WTC11 (cell line): ENCODE measurements around the gene ATP2C1. TPM values are rescaled to one million over a fixed set of nuclear protein-coding genes. Genes with fewer than 3 reads are reported as not detected.

Experiments used
- ATAC-seq: fragments of 200-7000 bp; cut with Tn5 transposase; 2 replicates; pipeline ENCODE4 v1.10.0; 2021; ENCODE audit warnings: mild to moderate bottlenecking, moderate library complexity
- CTCF ChIA-PET: fragments of 300-600 bp; sonication (Branson Sonifier 250); formaldehyde crosslinking; loops from one replicate; lab custom pipeline; 2021; ENCODE audit warnings: antibody characterized with exemption; lab: Charles Lee
- POLR2A ChIA-PET: fragments of 350-600 bp; sonication (Branson Sonifier 250); formaldehyde crosslinking; loops from one replicate; lab custom pipeline; 2021; ENCODE audit warnings: antibody characterized with exemption; lab: Charles Lee
- DNase-seq: peaks from one replicate; pipeline ENCODE4 v3.0.0; 2021; ENCODE audit warnings: low spot score
- H3K27ac Mint-ChIP-seq: 2 replicates; pipeline ENCODE4 v1.8.0; 2021; ENCODE audit warnings: mixed read lengths
- H3K27me3 Mint-ChIP-seq: 2 replicates; pipeline ENCODE4 v1.8.0; 2021; ENCODE audit warnings: low read depth, mild to moderate bottlenecking, moderate library complexity, mixed read lengths
- H3K36me3 Mint-ChIP-seq: 2 replicates; pipeline ENCODE4 v1.8.0; 2021; ENCODE audit warnings: mixed read lengths
- H3K4me1 Mint-ChIP-seq: 2 replicates; pipeline ENCODE4 v1.8.0; 2022; ENCODE audit warnings: mixed read lengths
- H3K4me3 Mint-ChIP-seq: 2 replicates; pipeline ENCODE4 v1.8.0; 2021; ENCODE audit warnings: mild to moderate bottlenecking, moderate library complexity, mixed read lengths
- H3K9me3 Mint-ChIP-seq: 2 replicates; pipeline ENCODE4 v1.8.0; 2021; ENCODE audit warnings: mixed read lengths
- ATF6 ChIP-seq: sonication (generic); formaldehyde crosslinking; IDR thresholded peaks from 2 replicates; pipeline ENCODE4 v1.8.1; 2023; ENCODE audit warnings: mild to moderate bottlenecking, missing genetic modification reagents
- CDX4 ChIP-seq: fragments of 250-450 bp; sonication (Bioruptor Pico); IDR thresholded peaks from 2 replicates; pipeline ENCODE4 v1.9.0; 2021; ENCODE audit warnings: moderate library complexity, mild to moderate bottlenecking, inconsistent platforms, borderline replicate concordance
- CREB1 ChIP-seq: sonication (generic); formaldehyde crosslinking; IDR thresholded peaks from 2 replicates; pipeline ENCODE4 v1.8.0; 2023; ENCODE audit warnings: mild to moderate bottlenecking, missing genetic modification reagents
- E2F1 ChIP-seq: sonication (generic); formaldehyde crosslinking; IDR thresholded peaks from 2 replicates; pipeline ENCODE4 v1.8.0; 2022; ENCODE audit warnings: mild to moderate bottlenecking, missing genetic modification reagents
- ELF4 ChIP-seq: sonication (generic); formaldehyde crosslinking; IDR thresholded peaks from 2 replicates; pipeline ENCODE4 v1.8.1; 2022; ENCODE audit warnings: low read depth, mild to moderate bottlenecking, moderate library complexity, missing genetic modification reagents
- FOXJ3 ChIP-seq: sonication (generic); formaldehyde crosslinking; IDR thresholded peaks from 2 replicates; pipeline ENCODE4 v1.9.0; 2021; ENCODE audit warnings: missing genetic modification reagents, mild to moderate bottlenecking, borderline replicate concordance
- FOXP1 ChIP-seq: sonication (generic); formaldehyde crosslinking; IDR thresholded peaks from 2 replicates; pipeline ENCODE4 v1.8.0; 2022; ENCODE audit warnings: missing genetic modification reagents, mild to moderate bottlenecking, moderate library complexity, borderline replicate concordance
- FOXP4 ChIP-seq: sonication (generic); formaldehyde crosslinking; IDR thresholded peaks from 2 replicates; pipeline ENCODE4 v1.8.0; 2022; ENCODE audit warnings: mild to moderate bottlenecking, missing genetic modification reagents
- HMGXB4 ChIP-seq: sonication (generic); formaldehyde crosslinking; IDR thresholded peaks from 2 replicates; pipeline ENCODE4 v1.8.1; 2023; ENCODE audit warnings: mild to moderate bottlenecking, moderate library complexity, missing genetic modification reagents
- IRF2 ChIP-seq: sonication (generic); formaldehyde crosslinking; IDR thresholded peaks from 2 replicates; pipeline ENCODE4 v1.8.0; 2022; ENCODE audit warnings: low read depth, missing genetic modification reagents, borderline replicate concordance
- NR1H2 ChIP-seq: sonication (generic); formaldehyde crosslinking; IDR thresholded peaks from 2 replicates; pipeline ENCODE4 v1.9.0; 2021; ENCODE audit warnings: mild to moderate bottlenecking, moderate library complexity, missing genetic modification reagents
- NR3C1 ChIP-seq: sonication (generic); formaldehyde crosslinking; conservative IDR thresholded peaks from 2 replicates; pipeline ENCODE4 v1.8.1; 2023; ENCODE audit warnings: low read depth, mild to moderate bottlenecking, missing genetic modification reagents
- OVOL2 ChIP-seq: fragments of 250-450 bp; sonication (Bioruptor Pico); IDR thresholded peaks from 2 replicates; pipeline ENCODE4 v1.9.0; 2021; ENCODE audit warnings: mild to moderate bottlenecking, borderline replicate concordance
- RELA ChIP-seq: sonication (generic); formaldehyde crosslinking; IDR thresholded peaks from 2 replicates; pipeline ENCODE4 v1.8.1; 2022; ENCODE audit warnings: missing genetic modification reagents, mild to moderate bottlenecking, borderline replicate concordance
- RORB ChIP-seq: fragments of 250-450 bp; sonication (Bioruptor Pico); IDR thresholded peaks from 2 replicates; pipeline ENCODE4 v1.9.0; 2021; ENCODE audit warnings: mild to moderate bottlenecking
- SP1 ChIP-seq: sonication (generic); formaldehyde crosslinking; conservative IDR thresholded peaks from 2 replicates; pipeline ENCODE4 v1.8.1; 2022; ENCODE audit warnings: missing genetic modification reagents
- USF1 ChIP-seq: sonication (generic); formaldehyde crosslinking; IDR thresholded peaks from 2 replicates; pipeline ENCODE4 v1.8.0; 2022; ENCODE audit warnings: mild to moderate bottlenecking, missing genetic modification reagents
- USF2 ChIP-seq: sonication (generic); formaldehyde crosslinking; IDR thresholded peaks from 2 replicates; pipeline ENCODE4 v1.8.1; 2023; ENCODE audit warnings: mild to moderate bottlenecking, missing genetic modification reagents, moderate library complexity
- ZBTB43 ChIP-seq: sonication (generic); formaldehyde crosslinking; IDR thresholded peaks from 2 replicates; pipeline ENCODE4 v1.8.1; 2023; ENCODE audit warnings: mild to moderate bottlenecking, missing genetic modification reagents
- ZNF121 ChIP-seq: sonication (generic); formaldehyde crosslinking; IDR thresholded peaks from 2 replicates; pipeline ENCODE4 v1.8.0; 2023; ENCODE audit warnings: missing genetic modification reagents
- ZNF138 ChIP-seq: sonication (generic); formaldehyde crosslinking; conservative IDR thresholded peaks from 2 replicates; pipeline ENCODE4 v1.8.1; 2022; ENCODE audit warnings: mild to moderate bottlenecking, moderate library complexity, missing genetic modification reagents
- ZNF263 ChIP-seq: sonication (generic); formaldehyde crosslinking; IDR thresholded peaks from 2 replicates; pipeline ENCODE4 v1.8.1; 2022; ENCODE audit warnings: low read depth, mild to moderate bottlenecking, moderate library complexity, missing genetic modification reagents
- ZNF423 ChIP-seq: fragments of 250-450 bp; sonication (Bioruptor Pico); IDR thresholded peaks from 2 replicates; pipeline ENCODE4 v2.1.2; 2022; ENCODE audit warnings: mild to moderate bottlenecking, moderate library complexity
- ZNF671 ChIP-seq: fragments of 250-450 bp; sonication (Bioruptor Pico); IDR thresholded peaks from 2 replicates; pipeline ENCODE4 v1.8.0; 2021; ENCODE audit warnings: mild to moderate bottlenecking
- ZSCAN18 ChIP-seq: fragments of 250-450 bp; sonication (Bioruptor Pico); IDR thresholded peaks from 2 replicates; pipeline ENCODE4 v2.1.2; 2022; ENCODE audit warnings: mild to moderate bottlenecking, moderate library complexity
- total RNA-seq: library from RNA; stranded (reverse); gene quantifications from 3 replicates; pipeline ENCODE4 v1.2.3, GENCODE V29; 2021

Gene ATP2C1
- total RNA-seq, 1 experiment from 2014 or later, result 62.5 TPM

- TF ChIP-seq FOXP4 (CRISPR knock-in tag) (no peak), FOXP1 (CRISPR knock-in tag) (peak; percentile 55; the same call in 1 of the 2 replicates), NR1H2 (no peak), ZNF423 (CRISPR knock-in tag) (no peak), USF1 (CRISPR knock-in tag) (no peak), NR3C1 (no peak), ZNF263 (no peak), ATF6 (CRISPR knock-in tag) (no peak), ZNF121 (CRISPR knock-in tag) (no peak), OVOL2 (CRISPR knock-in tag) (no peak), RELA (CRISPR knock-in tag) (no peak), ZNF138 (CRISPR knock-in tag) (0 out of 2 replicates have a peak, but pooled peaks have one; percentile 32), HMGXB4 (CRISPR knock-in tag) (peak; percentile 56), ZSCAN18 (CRISPR knock-in tag) (no peak), SP1 (CRISPR knock-in tag) (peak; percentile 54; the same call in 1 of the 2 replicates), CDX4 (CRISPR knock-in tag) (no peak), RORB (CRISPR knock-in tag) (no peak), FOXJ3 (CRISPR knock-in tag) (no peak)
Observed at GRCh38 chr3:130893376-130894129, at the start of gene ATP2C1 (continued).

GRCh38 chr3:130844462-130844861 lies 49.4 kb upstream of the ATP2C1 start:
- ChIA-PET CTCF (no interaction called here), POLR2A (no interaction called here)
- Mint-ChIP-seq H3K9me3 (no peaks in the 10 kb centered on the region), H3K4me1 (peaks cover 51% of the 10 kb centered on the region), H3K4me3 (no peak overlapping the region), H3K27ac (no peak overlapping the region), H3K27me3 (peaks cover 3% of the 10 kb centered on the region; the same call in 1 of the 2 replicates), H3K36me3 (no peaks in the 10 kb centered on the region)
- DNase-seq, result no peak
- no peak for ATAC-seq
- no peak for TF ChIP-seq ZBTB43 (CRISPR knock-in tag)
- TF ChIP-seq USF2 (CRISPR knock-in tag), result no peak
- TF ChIP-seq ZNF423 (CRISPR knock-in tag), result no peak
- TF ChIP-seq ZNF671 (CRISPR knock-in tag), result no peak
- no peak for TF ChIP-seq CREB1
- TF ChIP-seq IRF2, result no peak
- TF ChIP-seq ELF4 (CRISPR knock-in tag), result no peak
- TF ChIP-seq E2F1 (CRISPR knock-in tag), result no peak
